Erythroblast (primary cell): ENCODE measurements around the gene MRPL3.
"Not testable (repeated sequence)": the region's sequence is repeated elsewhere in the genome, so short reads cannot be mapped to it uniquely, and the experiment has no call there.

Experiments
- GATA1 ChIP-seq: IDR thresholded peaks from 2 replicates; pipeline ENCODE4 v1.6.1; 2011; ENCODE audit warnings: low read depth, mild to moderate bottlenecking, control low read depth, low read length, moderate library complexity
- POLR2A ChIP-seq: IDR thresholded peaks from 2 replicates; pipeline ENCODE4 v1.6.1; 2011; ENCODE audit warnings: mild to moderate bottlenecking, low read length

GRCh38 chr3:131486545-131486944, 16.2 kb downstream of the MRPL3 start:
- TF ChIP-seq POLR2A, GATA1: not testable (repeated sequence)
